Muscle layer of colon (tissue), 2 donors: Measurements from ENCODE around the gene EFCC1.

Experiments used
- H3K27ac ChIP-seq: one replicate; pipeline ENCODE4 v1.7.0; 2013; ENCODE audit warnings: low read depth, mild to moderate bottlenecking, low read length, moderate library complexity
- H3K27me3 ChIP-seq, 2 donors: one replicate each; pipeline ENCODE4 v1.7.0; 2013; ENCODE audit warnings: low read length in 2 of 2, mild to moderate bottlenecking in 2 of 2; ENCODE audit not compliant: insufficient read depth in 2 of 2, control insufficient read depth in 1 of 2
- H3K36me3 ChIP-seq: one replicate; pipeline ENCODE4 v1.7.0; 2013; ENCODE audit warnings: mild to moderate bottlenecking, low read length; ENCODE audit not compliant: insufficient read depth
- H3K4me1 ChIP-seq: one replicate; pipeline ENCODE4 v1.7.0; 2013; ENCODE audit warnings: mild to moderate bottlenecking, low read length; ENCODE audit not compliant: insufficient read depth
- H3K4me3 ChIP-seq, 2 donors: one replicate each; pipeline ENCODE4 v1.7.0; 2013; ENCODE audit warnings: low read length in 2 of 2, low read depth in 1 of 2, mild to moderate bottlenecking in 1 of 2, moderate library complexity in 1 of 2
- H3K9ac ChIP-seq: one replicate; pipeline ENCODE4 v1.7.0; 2013; ENCODE audit warnings: low read length
- H3K9me3 ChIP-seq: one replicate; pipeline ENCODE4 v1.7.0; 2013; ENCODE audit warnings: mild to moderate bottlenecking, low read length
- donor health status: abdominal sarcoma.
- donor health status: Adenocarcinoma of cecum.

Gene EFCC1

GRCh38 chr3:129005526-129006303, 4.6 kb downstream of the EFCC1 start:
- Histone ChIP-seq H3K27ac (no peak overlapping the region), H3K27me3 (peaks cover 18 to 39% of the 10 kb centered on the region in 2 donors), H3K4me3 (peak overlapping the region in 1 of 2 donors; percentile 5), H3K9ac (no peak overlapping the region), H3K9me3 (no peaks in the 10 kb centered on the region), H3K4me1 (peaks cover 20% of the 10 kb centered on the region), H3K36me3 (no peaks in the 10 kb centered on the region)

- no peak overlapping the region for H3K9ac ChIP-seq
- H3K27me3 ChIP-seq: peaks cover 14 to 27% of the 10 kb centered on the region in 2 donors
- no peak overlapping the region for H3K27ac ChIP-seq
- no peaks in the 10 kb centered on the region for H3K36me3 ChIP-seq
- no peak overlapping the region for H3K4me3 ChIP-seq
- no peaks in the 10 kb centered on the region for H3K9me3 ChIP-seq
- H3K4me1 ChIP-seq: peaks cover 20% of the 10 kb centered on the region
These were observed 5.8 kb downstream of the EFCC1 start for GRCh38 chr3:129006864-129007263.

- Histone ChIP-seq H3K9ac (no peak overlapping the region), H3K27ac (no peak overlapping the region), H3K9me3 (no peaks in the 10 kb centered on the region), H3K4me1 (peaks cover 20% of the 10 kb centered on the region), H3K27me3 (peaks cover 7 to 18% of the 10 kb centered on the region in 2 donors), H3K36me3 (no peaks in the 10 kb centered on the region), H3K4me3 (no peak overlapping the region)
These were observed 6.7 kb downstream of the EFCC1 start for GRCh38 chr3:129007792-129008191.

- Histone ChIP-seq H3K27ac (no peak overlapping the region), H3K9me3 (no peaks in the 10 kb centered on the region), H3K4me1 (peaks cover 24% of the 10 kb centered on the region), H3K9ac (no peak overlapping the region), H3K36me3 (no peaks in the 10 kb centered on the region), H3K27me3 (peaks cover 0 to 10% of the 10 kb centered on the region in 2 donors), H3K4me3 (no peak overlapping the region)
These were observed 8.2 kb downstream of the EFCC1 start for GRCh38 chr3:129009266-129009665.

GRCh38 chr3:129010310-129010956, 9.3 kb downstream of the EFCC1 start:
- H3K4me3 ChIP-seq: no peak overlapping the region
- peaks cover 30% of the 10 kb centered on the region for H3K4me1 ChIP-seq
- no peaks in the 10 kb centered on the region for H3K27me3 ChIP-seq
- H3K36me3 ChIP-seq: no peaks in the 10 kb centered on the region
- no peak overlapping the region for H3K9ac ChIP-seq
- no peaks in the 10 kb centered on the region for H3K9me3 ChIP-seq
- no peak overlapping the region for H3K27ac ChIP-seq

- Histone ChIP-seq H3K9ac (no peak overlapping the region), H3K9me3 (no peaks in the 10 kb centered on the region), H3K4me3 (no peak overlapping the region), H3K27me3 (no peaks in the 10 kb centered on the region), H3K36me3 (no peaks in the 10 kb centered on the region), H3K4me1 (peaks cover 20% of the 10 kb centered on the region), H3K27ac (no peak overlapping the region)
These were observed 12.4 kb downstream of the EFCC1 start for GRCh38 chr3:129013491-129013891.

- no peaks in the 10 kb centered on the region for H3K36me3 ChIP-seq
- no peak overlapping the region for H3K9ac ChIP-seq
- H3K27ac ChIP-seq: no peak overlapping the region
- H3K27me3 ChIP-seq: no peaks in the 10 kb centered on the region
- H3K9me3 ChIP-seq: no peaks in the 10 kb centered on the region
- peaks cover 17% of the 10 kb centered on the region for H3K4me1 ChIP-seq
- H3K4me3 ChIP-seq: no peak overlapping the region
These were observed 13.0 kb downstream of the EFCC1 start for GRCh38 chr3:129014148-129014547.

- Histone ChIP-seq H3K27me3 (no peaks in the 10 kb centered on the region), H3K4me1 (peaks cover 17% of the 10 kb centered on the region), H3K27ac (no peak overlapping the region)
These were observed 13.8 kb downstream of the EFCC1 start for GRCh38 chr3:129014793-129015345.

GRCh38 chr3:129015388-129016105, 14.4 kb downstream of the EFCC1 start:
- H3K4me1 ChIP-seq: peaks cover 17% of the 10 kb centered on the region
- no peaks in the 10 kb centered on the region for H3K27me3 ChIP-seq
- no peak overlapping the region for H3K9ac ChIP-seq
- no peaks in the 10 kb centered on the region for H3K36me3 ChIP-seq
- H3K4me3 ChIP-seq: no peak overlapping the region
- no peak overlapping the region for H3K27ac ChIP-seq
- H3K9me3 ChIP-seq: no peaks in the 10 kb centered on the region

More at GRCh38 chr3:129014793-129015345, 13.8 kb downstream of the EFCC1 start:
- H3K36me3 ChIP-seq: no peaks in the 10 kb centered on the region
- no peak overlapping the region for H3K4me3 ChIP-seq
- no peak overlapping the region for H3K9ac ChIP-seq
- no peaks in the 10 kb centered on the region for H3K9me3 ChIP-seq

- Histone ChIP-seq H3K27ac (no peak overlapping the region), H3K4me1 (peaks cover 17% of the 10 kb centered on the region), H3K4me3 (no peak overlapping the region), H3K9ac (no peak overlapping the region), H3K9me3 (no peaks in the 10 kb centered on the region), H3K27me3 (no peaks in the 10 kb centered on the region), H3K36me3 (no peaks in the 10 kb centered on the region)
These were observed 15.2 kb downstream of the EFCC1 start for GRCh38 chr3:129016356-129016719.

- H3K36me3 ChIP-seq: no peaks in the 10 kb centered on the region
- H3K27me3 ChIP-seq: no peaks in the 10 kb centered on the region
- no peaks in the 10 kb centered on the region for H3K9me3 ChIP-seq
- no peak overlapping the region for H3K4me3 ChIP-seq
- H3K9ac ChIP-seq: no peak overlapping the region
- H3K4me1 ChIP-seq: peaks cover 17% of the 10 kb centered on the region
- H3K27ac ChIP-seq: no peak overlapping the region
These were observed 15.8 kb downstream of the EFCC1 start for GRCh38 chr3:129016720-129017483.
